Activated gamma-delta T cell treated with Interleukin-2 at 50 U/mL for 16 hours (primary cell): ENCODE results near the gene TRIB2.
A peak's percentile ranks its signal among the peaks of the same experiment; 100 is the strongest.

ENCODE experiments used
- DNase-seq: peaks from one replicate; pipeline ENCODE4 v3.0.0-alpha.2; 2020

TRIB2 gene

DNA sequence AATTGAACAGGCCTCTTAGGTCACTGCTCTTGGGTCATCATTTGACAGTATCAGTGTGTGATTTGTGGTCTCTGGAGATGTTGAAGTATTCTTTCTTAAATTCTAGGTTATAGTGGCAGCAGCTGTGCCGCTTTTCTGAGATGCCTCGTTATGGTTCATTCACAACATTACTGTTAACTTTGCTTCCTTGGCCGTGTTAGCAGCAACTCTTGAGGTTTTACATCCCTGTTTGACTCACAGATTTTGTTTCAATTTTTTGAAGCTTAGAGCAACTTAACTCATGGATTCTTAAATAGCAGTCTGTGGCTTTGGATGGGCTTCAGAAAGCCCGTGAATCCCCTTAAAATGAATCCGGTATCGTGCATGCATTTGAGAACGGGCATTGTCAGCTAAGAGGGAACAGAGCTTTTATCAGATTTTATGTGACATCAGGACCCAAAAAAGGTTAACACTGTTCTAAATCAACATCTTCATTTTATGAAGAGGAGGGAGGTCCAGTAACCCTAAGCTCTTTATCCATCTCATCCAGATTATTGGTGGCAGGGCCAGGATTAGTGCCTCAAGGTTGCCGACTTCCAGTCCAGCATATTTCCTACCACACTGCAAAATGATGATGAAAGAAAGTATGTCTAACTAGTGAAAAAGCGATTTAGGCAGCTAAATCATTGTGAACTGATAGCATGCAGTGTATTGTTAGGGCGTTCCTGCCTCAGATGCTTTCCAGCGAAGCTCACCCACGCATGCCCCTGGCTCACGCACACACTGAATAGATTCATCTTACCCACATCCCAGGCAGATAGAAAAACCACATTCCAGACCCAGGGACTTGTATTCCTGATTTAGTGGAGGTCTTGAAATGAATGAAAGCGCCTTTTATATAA, 5.1 kb downstream of the TRIB2 start:
- DNase-seq, result no peak

- no peak for DNase-seq
Observed at GRCh38 chr2:12722447-12723316, 5.9 kb downstream of the TRIB2 start.

- DNase-seq, result no peak
Observed at GRCh38 chr2:12723736-12724463, 7.2 kb downstream of the TRIB2 start.

GRCh38 chr2:12725233-12726187, 8.8 kb downstream of the TRIB2 start:
- no peak for DNase-seq

DNA sequence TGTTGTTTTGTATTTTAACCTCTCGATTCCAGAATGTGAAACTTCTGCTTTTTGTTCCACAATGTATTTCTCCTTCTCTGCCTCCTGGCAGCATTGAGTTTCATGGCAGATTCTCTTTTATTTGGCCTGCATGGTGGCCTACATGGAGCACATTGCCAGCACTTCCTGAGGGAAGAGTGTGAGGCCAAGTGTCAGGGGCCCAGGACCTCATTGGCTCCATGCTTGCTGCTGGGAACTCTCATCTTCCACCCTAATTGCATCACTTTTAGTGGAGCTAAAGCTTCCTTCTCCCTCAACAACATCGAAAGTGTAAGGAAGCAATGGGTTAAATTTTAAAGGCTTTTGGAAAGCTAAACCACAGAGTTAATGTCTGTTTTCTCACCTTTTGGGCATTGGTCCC, 9.5 kb downstream of the TRIB2 start:
- DNase-seq, result no peak

- no peak for DNase-seq
Observed at GRCh38 chr2:12727065-12727464, 10.3 kb downstream of the TRIB2 start.

DNA sequence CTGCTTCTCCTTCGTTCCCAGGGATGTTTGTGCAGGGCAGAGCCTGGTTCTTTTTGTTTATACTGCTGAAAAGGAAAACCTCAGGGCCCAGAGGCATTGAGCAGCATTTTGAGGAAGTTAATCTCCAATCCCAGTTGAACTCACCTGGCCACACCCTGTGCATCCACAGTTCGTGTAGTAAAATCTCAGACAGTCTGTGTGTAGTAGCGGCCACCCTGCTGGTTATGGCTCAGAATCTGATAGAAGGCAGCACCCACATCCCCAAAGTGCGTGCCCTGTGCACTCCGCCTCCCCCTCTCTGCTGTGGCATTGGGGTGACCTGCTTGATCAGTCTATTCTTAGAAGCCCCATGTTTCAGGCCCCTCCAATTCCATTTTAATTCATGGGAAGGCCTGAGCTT, 10.9 kb downstream of the TRIB2 start:
- DNase-seq, result no peak

- DNase-seq, result peak; percentile 51
Observed at GRCh38 chr2:12728221-12728777, 11.6 kb downstream of the TRIB2 start.

DNA sequence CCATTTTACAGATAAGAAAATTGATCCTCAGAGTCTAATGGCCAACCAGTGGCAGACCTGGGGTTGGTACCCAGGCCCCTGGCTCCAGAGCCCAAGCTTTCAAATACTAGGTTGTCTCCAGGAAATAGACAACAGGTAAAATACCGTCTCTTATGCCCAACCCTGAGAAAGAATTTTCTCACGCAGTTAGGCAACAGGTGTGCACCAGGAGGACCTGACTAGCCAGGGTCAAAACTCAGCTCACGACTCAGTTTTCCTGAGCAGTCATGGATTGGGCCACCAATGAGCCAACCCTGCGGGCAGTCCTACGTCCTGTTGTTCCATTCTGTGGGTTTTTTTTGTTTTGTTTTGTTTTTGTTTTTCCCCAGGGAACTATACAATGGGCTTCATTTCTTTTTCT, 13.5 kb downstream of the TRIB2 start:
- DNase-seq, result no peak

DNA sequence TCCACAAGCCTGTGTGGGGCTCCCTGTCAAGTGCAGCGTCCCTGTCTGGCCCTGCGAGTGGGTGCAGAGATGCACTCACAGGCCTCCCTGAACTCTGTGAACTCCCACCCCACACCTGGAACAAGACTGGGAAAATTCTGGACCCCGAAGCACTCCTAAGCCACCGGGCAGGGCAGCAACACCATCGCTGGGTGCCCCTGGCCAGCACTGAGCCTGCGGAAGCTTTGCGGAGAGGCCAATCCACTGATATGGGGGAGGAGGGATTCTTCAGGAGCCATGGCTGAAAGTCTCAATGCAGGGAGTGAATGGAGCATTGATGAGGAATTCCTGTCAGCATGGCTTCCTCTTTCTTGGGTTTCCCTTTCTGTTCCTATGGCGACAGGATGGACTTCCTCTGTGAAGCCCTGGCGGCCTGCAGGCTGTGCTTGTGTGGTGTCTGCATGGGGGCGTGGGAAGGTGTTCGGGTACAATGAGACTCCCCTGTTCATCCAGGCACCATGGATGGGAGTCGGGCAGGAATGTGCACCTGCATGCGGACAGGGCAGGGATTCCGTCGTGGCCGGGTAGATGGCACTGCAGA, 15.1 kb downstream of the TRIB2 start:
- no peak for DNase-seq

GRCh38 chr2:12732651-12733050, 15.9 kb downstream of the TRIB2 start:
- DNase-seq, result no peak

DNA sequence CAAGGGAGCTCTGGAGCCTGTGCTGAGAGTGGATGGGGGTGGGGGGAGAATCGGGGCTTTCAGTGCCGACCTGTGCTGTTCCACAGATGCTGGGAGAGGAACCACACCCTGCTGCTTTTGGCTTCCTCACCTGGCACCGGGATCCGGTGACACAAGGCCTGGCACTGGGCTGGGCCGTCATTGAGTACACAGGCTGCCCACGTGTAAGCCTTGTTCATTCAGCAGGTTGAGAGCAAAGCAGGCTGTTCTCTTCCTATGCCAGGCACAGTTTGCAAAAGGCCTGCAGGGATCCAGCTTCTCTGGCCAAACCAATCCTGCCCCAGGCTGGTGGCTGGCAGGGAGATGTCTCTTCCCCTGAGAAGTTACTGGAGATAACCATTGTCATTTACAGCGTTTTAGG, 17.1 kb downstream of the TRIB2 start:
- no peak for DNase-seq

DNA sequence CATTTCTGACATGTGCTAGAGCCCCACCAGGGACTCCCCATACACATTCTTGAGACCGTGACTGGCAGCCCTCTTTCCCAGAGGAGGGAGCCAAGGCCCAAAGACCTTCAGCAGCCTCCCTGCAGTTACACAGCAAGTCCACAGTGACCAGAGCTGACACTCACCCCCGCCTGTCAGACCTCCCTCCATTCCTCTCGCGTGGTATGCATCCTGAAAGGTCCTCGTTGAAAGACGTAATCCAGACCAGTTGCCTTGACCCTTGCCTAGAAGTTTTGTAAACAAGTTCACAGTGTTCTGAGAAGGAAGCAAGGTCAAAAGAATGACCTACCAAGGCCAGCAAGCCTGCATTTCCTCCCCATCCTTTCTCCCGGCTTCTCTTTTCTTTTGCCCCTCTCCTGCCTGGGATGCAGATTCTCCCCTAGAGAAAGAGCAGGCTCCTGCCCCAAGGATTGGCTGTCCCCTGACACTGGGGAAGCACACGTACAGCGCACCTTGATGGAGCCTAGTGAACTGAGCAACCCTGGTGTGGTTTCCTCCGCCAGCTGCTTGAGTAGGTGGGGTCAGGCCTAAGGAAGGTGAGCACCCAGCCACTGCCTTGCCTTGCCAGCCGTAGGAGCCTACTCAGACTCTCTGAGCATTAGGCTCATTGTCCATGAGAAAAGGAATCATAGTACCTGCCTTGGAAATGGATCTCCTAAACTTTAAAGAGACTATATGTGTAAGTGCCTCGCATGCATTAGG, 18.3 kb downstream of the TRIB2 start:
- no peak for DNase-seq

DNA sequence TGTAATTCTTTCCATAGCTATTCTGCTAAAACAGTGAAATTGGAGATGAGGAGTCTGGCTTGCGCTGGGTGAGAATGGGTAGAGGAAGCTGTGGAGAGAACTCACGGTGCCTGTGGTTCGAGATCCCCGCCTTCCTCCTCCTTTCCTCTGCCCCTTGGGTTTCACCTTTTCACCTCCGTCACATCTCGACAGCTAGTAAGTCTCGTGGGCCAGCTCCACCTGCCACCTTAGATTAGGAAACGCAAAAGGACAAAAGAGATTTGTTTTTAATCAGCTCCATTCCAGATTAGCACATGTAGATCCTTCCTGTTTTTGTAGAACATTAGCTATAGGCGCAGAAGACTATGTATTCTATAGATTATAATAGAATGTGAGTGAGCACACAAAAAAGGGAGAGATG, 20.6 kb downstream of the TRIB2 start:
- no peak for DNase-seq

- DNase-seq, result no peak
Observed at GRCh38 chr2:12737738-12738485, 21.2 kb downstream of the TRIB2 start.

DNA sequence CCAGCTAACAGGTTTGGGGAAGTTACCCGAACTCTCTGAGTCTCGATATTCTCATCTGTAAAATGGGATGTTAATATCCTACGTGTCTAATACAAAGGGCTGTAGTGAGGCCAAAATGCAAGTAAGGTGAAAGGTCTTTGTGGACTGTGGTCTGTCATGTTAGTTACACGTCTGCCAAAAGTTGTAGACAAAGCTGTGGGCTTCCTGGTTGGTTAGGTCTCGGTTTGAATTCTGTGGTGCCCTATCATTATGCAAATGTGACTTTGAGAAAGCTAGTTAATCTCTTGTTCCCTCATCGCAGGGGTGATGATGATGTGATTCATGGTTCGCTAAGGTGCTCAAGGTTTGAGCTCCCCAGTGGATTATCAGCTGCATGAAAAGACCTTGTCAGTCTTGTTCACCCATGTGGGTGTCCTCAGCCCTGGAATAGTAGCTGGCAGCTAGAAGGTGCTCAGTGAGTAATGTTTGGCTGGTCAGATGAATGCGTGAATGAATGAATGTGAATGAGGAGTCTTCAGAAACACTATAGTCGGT, 23.1 kb downstream of the TRIB2 start:
- no peak for DNase-seq

DNA sequence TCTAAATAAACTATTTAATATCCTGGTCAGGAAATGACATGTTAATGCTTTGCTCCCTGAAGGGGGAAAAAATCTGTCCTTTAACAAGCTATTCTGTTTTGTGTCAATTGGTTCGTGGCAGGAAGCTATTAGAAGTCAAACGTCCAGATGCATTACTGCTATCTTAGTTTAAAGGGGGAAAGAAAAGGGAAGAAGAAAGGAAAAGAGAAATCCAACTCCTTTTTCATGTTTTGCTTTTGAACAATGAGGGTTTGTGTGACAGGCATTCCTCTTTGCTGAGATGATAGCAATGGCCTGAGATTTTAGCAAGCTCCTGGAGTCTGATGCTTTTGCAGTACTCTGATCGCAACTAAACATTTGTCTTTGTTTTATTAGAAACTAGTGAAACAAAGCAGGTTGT, 24.6 kb downstream of the TRIB2 start:
- no peak for DNase-seq

DNA sequence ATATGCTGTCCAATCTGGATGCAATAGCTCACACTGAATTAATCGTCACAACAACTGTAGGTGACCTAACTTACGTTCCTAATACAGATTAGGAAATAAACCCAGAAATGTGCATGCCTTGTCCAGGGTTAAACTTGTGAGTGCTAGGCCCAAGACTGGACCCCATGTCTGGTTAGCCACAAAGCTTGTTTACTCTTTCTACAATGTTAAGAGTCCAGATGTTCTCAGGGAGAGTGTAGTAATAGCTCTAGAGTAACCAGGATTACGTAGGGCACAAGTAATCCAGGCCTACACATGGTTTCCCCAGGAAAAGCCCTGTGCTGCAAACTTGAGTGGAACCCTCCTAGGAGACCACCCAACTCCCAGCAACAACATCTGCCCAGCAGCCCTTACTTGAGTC, 26.2 kb downstream of the TRIB2 start:
- DNase-seq, result no peak

DNA sequence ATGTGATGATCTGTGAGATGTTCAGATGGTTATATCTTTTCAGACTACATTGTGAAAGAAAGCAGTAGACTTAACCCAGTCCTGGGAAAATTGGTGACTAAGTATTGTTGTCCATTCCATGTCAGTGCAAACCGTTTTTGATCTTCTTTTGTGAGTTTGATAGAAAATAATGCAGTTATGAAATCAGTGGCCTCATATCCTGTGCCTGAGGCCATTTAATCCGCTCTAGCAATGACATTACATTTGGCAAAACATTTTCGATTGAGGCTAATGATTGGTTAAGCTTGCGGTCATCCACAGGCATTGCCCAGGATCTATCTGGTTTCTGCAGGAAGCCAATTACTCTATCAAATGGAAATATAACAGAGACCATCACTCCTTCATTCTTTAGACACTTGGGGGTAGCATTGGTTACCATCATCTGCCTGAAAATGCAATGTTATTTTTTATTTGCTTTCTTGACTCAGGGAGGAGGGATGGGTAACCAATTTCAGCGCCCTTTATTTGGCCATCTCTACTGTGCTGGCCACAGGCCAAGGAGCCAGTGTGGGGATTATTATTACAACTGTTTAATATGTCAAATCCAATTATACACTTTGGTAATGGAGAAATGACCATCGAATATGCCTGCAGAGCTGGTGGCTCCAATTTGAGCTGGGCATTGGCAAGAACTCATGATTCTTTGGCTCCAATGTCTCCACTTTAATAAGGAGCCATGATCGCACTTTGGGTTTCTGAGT, 33.6 kb downstream of the TRIB2 start:
- DNase-seq, result no peak
